ENCODE measurements around the gene CPNE2.

DNA sequence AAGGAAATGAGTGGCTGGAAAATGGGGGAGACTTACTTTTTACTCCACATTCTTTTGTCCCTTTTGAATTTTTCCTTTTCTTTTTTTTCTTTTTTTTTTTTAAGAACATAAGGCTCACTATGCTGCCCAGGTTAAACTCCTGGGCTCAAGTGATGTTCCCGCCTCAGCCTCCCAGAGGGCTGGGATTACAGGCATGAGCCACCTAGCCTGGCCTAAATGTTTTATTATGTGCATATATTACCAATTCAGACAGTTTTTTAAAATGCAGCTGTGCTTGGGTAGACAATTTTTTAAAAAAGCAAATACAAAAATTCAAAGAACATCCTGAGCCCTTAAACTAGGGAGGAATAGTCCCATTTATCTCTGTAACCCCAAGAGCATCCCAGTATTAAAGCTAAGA lies 65.2 kb downstream of the CPNE2 start:
- TF ChIP-seq, protein P1, sequence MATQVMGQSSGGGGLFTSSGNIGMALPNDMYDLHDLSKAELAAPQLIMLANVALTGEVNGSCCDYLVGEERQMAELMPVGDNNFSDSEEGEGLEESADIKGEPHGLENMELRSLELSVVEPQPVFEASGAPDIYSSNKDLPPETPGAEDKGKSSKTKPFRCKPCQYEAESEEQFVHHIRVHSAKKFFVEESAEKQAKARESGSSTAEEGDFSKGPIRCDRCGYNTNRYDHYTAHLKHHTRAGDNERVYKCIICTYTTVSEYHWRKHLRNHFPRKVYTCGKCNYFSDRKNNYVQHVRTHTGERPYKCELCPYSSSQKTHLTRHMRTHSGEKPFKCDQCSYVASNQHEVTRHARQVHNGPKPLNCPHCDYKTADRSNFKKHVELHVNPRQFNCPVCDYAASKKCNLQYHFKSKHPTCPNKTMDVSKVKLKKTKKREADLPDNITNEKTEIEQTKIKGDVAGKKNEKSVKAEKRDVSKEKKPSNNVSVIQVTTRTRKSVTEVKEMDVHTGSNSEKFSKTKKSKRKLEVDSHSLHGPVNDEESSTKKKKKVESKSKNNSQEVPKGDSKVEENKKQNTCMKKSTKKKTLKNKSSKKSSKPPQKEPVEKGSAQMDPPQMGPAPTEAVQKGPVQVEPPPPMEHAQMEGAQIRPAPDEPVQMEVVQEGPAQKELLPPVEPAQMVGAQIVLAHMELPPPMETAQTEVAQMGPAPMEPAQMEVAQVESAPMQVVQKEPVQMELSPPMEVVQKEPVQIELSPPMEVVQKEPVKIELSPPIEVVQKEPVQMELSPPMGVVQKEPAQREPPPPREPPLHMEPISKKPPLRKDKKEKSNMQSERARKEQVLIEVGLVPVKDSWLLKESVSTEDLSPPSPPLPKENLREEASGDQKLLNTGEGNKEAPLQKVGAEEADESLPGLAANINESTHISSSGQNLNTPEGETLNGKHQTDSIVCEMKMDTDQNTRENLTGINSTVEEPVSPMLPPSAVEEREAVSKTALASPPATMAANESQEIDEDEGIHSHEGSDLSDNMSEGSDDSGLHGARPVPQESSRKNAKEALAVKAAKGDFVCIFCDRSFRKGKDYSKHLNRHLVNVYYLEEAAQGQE (IDR thresholded peaks at IDR 0.05) = no peak
- TF ChIP-seq RAD21 (IDR thresholded peaks at IDR 0.05) (no peak), RXRA (IDR thresholded peaks at IDR 0.05) (no peak), YY1 (IDR thresholded peaks at IDR 0.05) (no peak)
- TF ChIP-seq, protein P2, sequence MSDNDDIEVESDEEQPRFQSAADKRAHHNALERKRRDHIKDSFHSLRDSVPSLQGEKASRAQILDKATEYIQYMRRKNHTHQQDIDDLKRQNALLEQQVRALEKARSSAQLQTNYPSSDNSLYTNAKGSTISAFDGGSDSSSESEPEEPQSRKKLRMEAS (IDR thresholded peaks at IDR 0.05) = no peak
